ENCODE results near the gene ZSCAN22.
"Not testable (repeated sequence)": the region's sequence is repeated elsewhere in the genome, so short reads cannot be mapped to it uniquely, and the experiment has no call there.

ZSCAN22 gene

DNA sequence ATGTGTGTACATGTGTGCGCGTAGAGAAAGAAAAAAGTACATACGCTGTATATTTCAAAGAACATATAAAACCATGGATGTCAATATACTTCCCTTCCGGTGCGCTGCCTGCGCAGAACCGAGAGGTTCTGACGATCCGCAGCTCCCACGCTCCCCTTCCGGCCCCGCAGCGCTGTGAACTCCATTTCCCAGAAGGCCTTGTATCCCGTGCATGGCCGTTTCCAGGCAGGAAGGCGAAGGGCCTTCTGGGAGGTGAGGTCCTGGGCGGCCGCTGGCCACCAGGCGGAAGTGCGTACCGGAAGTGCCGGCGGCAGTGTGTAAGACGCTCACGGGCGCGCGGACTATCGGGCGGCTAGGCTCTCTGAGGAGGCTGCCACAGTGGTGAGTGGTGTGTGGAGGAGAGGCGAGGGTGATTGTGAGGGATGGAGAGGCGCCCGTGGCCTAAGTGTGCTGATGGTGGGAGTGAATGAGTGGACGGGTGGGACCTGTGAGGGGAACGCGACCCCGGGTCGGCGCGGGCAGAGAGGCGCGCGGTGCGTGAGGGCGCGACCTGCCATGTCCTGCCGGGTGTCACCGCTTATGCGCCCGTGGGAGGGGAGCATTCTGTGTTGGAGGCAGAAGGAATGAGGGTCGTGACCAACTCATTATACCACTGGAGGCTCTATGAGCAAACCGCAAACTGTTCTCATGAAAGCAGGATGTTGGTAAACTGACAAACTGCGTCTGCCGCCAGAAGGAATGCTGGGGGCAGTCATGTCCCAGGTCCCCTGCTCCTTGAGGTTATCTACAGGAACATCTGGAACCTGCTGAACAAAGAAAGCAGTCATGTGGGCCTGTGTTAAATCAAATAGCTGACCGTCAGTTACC is 21.5 kb upstream of the ZSCAN22 start, which contains the start of gene ERVK3-1:
Gene ERVK3-1 (plus strand): TSS at position 313 of the 867 bp plus-strand sequence. CDS start 6,792 bp downstream, outside the sequence.
- H3K9me3 Mint-ChIP-seq (ENCODE audit: low read depth): no peaks in the 10 kb centered on the region
- H3K4me1 Mint-ChIP-seq (ENCODE audit: low read depth): peaks cover 47% of the 10 kb centered on the region
- no peaks in the 10 kb centered on the region for H3K27me3 Mint-ChIP-seq
- H3K36me3 Mint-ChIP-seq: peaks cover 25% of the 10 kb centered on the region
- H3K27ac Mint-ChIP-seq: peak within 1 kb of the TSS; percentile 98
- H3K4me3 Mint-ChIP-seq: peak within 1 kb of the TSS; percentile 96

DNA sequence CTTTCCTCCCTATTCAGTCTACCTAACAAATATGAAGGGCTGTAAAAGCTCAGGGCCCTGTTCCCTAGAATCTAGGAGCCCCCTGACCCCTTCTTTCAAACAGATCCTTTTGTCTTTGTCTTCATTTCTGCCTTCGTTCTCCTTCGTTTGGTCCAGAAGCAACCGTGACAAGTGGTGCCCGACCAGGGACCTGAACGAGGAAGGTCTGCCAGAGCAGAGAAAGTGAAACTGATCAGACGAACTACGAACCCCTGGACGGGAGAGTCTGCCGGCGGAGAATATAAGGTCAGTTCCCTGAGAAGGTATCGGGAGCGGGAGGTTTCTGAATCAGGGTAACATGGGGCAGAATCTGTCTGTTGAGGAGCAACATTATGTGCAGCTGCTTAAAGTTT is 20.9 kb upstream of the ZSCAN22 start:
- H3K9me3 Mint-ChIP-seq (ENCODE audit: low read depth): no peaks in the 10 kb centered on the region
- no peaks in the 10 kb centered on the region for H3K27me3 Mint-ChIP-seq
- peak overlapping the region; percentile 98 for H3K27ac Mint-ChIP-seq
- peaks cover 47% of the 10 kb centered on the region for H3K4me1 Mint-ChIP-seq (ENCODE audit: low read depth)
- H3K4me3 Mint-ChIP-seq: peak overlapping the region; percentile 96
- H3K36me3 Mint-ChIP-seq: peaks cover 24% of the 10 kb centered on the region

DNA sequence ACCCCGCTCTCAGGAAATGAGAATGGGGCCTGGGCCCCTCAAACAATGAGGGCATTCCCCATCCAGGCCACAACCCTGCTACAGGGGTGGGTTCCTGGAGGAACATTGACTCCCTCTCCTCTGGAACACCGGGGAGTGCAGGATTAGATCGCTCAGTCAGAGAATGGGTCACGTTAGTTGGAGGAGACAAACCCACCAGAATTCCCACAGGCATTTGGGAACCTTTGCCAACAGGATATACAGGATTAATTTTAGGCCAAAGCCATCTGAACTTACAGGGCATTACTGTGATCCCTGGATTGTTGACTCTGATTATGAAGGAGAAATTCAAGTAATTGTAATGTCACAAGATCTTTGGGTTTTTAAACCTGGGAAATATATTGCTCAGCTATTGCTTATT is 19.1 kb upstream of the ZSCAN22 start:
- H3K9me3 Mint-ChIP-seq (ENCODE audit: low read depth): no peaks in the 10 kb centered on the region
- peaks cover 28% of the 10 kb centered on the region for H3K36me3 Mint-ChIP-seq
- peak overlapping the region; percentile 33 for H3K4me3 Mint-ChIP-seq
- H3K4me1 Mint-ChIP-seq (ENCODE audit: low read depth): peaks cover 50% of the 10 kb centered on the region
- no peak overlapping the region for H3K27ac Mint-ChIP-seq
- no peaks in the 10 kb centered on the region for H3K27me3 Mint-ChIP-seq

GRCh38 chr19:58310685-58311084 is 16.1 kb upstream of the ZSCAN22 start:
- H3K9me3 Mint-ChIP-seq (ENCODE audit: low read depth); H3K4me3 Mint-ChIP-seq; H3K27ac Mint-ChIP-seq; H3K27me3 Mint-ChIP-seq: not testable (repeated sequence)
- Mint-ChIP-seq H3K36me3 (peaks cover 39% of the 10 kb centered on the region), H3K4me1 (ENCODE audit: low read depth) (peaks cover 36% of the 10 kb centered on the region)

DNA sequence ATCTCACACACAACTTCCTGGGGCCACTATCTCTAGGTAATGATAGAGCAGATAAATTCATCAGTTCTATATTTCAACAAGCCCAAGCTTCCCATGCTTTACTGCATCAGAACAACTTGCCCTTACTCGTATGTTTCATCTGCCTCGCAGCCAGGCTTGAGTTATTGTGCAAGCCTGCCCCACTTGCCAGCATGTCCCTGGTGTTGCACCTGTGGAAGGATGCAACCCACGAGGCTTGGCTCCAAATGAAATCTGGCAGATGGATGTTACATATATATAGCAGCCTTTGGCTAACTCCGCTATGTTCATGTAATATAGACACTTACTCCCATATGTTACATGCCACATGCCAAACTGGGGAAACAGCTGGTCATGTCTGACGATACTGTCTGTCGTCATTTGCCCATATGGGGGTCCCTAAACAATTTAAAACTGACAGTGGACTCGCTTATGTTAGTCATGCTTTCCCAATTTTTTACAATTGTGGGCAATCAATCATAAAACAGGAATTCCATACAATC is 15.4 kb upstream of the ZSCAN22 start:
- Mint-ChIP-seq H3K9me3 (ENCODE audit: low read depth) (no peaks in the 10 kb centered on the region), H3K4me3 (no peak overlapping the region), H3K27me3 (no peaks in the 10 kb centered on the region), H3K27ac (no peak overlapping the region), H3K4me1 (ENCODE audit: low read depth) (peaks cover 29% of the 10 kb centered on the region), H3K36me3 (peaks cover 39% of the 10 kb centered on the region)

DNA sequence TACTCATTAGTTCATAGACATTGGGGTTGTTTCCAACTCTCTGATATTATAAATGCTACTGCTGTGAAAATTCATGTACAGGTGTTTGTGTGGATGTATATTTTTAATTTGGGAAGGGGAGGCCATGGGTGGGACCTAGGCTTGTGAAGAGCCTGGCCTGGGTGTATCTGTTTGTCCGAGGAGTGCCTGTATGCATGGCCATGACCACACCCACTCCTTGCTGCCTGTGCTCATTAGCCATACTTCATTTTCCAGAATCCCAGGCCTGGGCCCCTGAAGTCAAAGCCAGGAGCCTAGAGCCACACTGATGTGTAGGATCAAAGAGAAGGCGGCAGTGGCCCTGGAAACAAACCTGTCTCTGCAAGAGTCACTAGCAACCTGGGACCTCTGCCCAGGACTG is 11.2 kb upstream of the ZSCAN22 start:
- H3K9me3 Mint-ChIP-seq (ENCODE audit: low read depth): no peaks in the 10 kb centered on the region
- H3K27ac Mint-ChIP-seq: no peak overlapping the region
- peaks cover 26% of the 10 kb centered on the region for H3K36me3 Mint-ChIP-seq
- peaks cover 3% of the 10 kb centered on the region for H3K4me1 Mint-ChIP-seq (ENCODE audit: low read depth)
- no peak overlapping the region for H3K4me3 Mint-ChIP-seq
- H3K27me3 Mint-ChIP-seq: no peaks in the 10 kb centered on the region

DNA sequence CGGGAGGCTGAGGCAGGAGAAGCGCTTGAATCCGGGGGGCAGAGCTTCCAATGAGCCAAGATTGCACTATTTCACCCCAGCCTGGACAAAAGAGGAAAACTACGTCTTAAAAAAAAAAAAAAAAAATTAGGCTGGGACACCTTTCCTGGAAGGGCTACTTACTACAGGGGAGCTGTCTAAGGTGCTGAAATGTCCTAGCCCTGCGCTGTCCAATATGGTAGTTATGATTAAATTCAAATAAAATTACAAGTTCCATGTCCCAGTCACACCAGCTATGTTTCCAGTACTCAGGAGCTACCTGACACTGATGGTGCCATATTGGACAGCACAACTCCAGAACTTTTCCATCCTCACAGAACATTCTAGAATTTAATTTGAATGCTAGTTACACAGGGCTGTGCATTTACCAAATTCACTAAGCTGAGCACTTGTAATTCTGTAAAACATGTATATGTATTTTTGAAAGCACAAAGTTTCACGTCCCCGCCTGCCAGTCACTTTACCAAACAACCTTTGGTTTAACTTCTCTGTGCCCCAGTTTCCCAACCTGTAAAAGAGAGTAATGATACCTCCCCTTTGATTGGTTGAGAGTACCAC is 9.2 kb upstream of the ZSCAN22 start:
- Mint-ChIP-seq H3K4me1 (ENCODE audit: low read depth) (no peaks in the 10 kb centered on the region), H3K27me3 (no peaks in the 10 kb centered on the region), H3K4me3 (no peak overlapping the region), H3K9me3 (ENCODE audit: low read depth) (no peaks in the 10 kb centered on the region), H3K36me3 (peaks cover 18% of the 10 kb centered on the region), H3K27ac (no peak overlapping the region)

DNA sequence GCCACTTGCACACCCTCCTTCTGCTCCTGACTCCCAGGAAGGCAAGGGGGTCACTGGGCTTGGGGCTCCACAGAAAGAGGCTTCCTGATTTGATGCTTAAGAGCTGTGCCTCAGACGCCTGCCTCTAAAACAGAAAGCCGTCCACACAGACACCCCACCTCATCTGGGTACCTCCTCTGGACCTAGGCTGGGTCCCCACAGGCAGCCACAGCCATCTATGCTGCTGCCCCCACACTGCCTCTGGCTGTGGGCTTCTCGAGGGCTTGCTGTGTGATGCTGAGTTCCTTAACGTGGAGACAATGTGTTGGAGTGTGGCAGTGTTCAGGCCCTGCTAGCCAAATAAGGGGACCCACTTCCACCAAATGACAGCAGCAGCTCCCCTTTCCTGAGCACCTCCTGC is 8.5 kb upstream of the ZSCAN22 start:
- Mint-ChIP-seq H3K9me3 (ENCODE audit: low read depth) (no peaks in the 10 kb centered on the region), H3K4me3 (no peak overlapping the region), H3K36me3 (peaks cover 16% of the 10 kb centered on the region), H3K27ac (no peak overlapping the region), H3K4me1 (ENCODE audit: low read depth) (no peaks in the 10 kb centered on the region), H3K27me3 (no peaks in the 10 kb centered on the region)

- Mint-ChIP-seq H3K9me3 (ENCODE audit: low read depth) (no peaks in the 10 kb centered on the region), H3K27me3 (no peaks in the 10 kb centered on the region), H3K4me1 (ENCODE audit: low read depth) (peaks cover 2% of the 10 kb centered on the region), H3K4me3 (no peak overlapping the region), H3K27ac (no peak overlapping the region), H3K36me3 (peaks cover 19% of the 10 kb centered on the region)
Observed at GRCh38 chr19:58319241-58319640, 7.6 kb upstream of the ZSCAN22 start.

DNA sequence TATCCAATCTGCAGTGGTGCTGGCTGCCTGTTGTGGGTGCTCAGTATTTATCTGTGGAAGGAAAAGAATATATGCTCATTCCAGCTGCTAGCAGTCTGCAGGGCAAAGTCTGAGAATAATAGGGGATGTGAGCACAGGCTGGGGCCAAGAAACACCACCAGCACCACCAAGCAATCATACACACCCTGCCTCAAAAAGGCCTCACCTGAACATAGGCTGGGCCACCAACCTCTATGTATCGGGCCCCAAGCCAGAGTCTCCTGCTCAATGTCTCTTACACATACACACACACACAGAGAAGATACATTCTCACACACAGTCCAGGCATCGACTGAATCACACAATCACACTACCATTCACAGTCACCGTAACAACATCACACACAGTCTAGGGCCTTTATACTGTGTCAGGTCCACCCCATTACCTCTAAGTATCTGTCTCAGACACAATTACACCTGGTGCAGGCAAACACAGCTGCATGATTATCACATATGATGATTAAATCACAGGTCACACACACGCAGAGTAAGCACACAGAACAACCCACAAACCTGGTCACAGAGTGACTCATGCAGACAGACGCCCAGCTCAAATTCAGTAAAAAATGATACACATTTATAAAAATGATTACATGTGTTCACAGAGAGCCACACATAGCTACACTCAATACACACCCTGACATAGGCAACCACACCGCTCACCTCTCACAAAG is 1.3 kb upstream of the ZSCAN22 start:
- no peaks in the 10 kb centered on the region for H3K9me3 Mint-ChIP-seq (ENCODE audit: low read depth)
- H3K36me3 Mint-ChIP-seq: peaks cover 9% of the 10 kb centered on the region
- no peak overlapping the region for H3K4me3 Mint-ChIP-seq
- no peak overlapping the region for H3K27ac Mint-ChIP-seq
- H3K27me3 Mint-ChIP-seq: no peaks in the 10 kb centered on the region
- peaks cover 4% of the 10 kb centered on the region for H3K4me1 Mint-ChIP-seq (ENCODE audit: low read depth)

GRCh38 chr19:58326501-58326913 is 287 bp upstream of the ZSCAN22 start:
- Mint-ChIP-seq H3K4me3 (no peak overlapping the region), H3K27me3 (no peaks in the 10 kb centered on the region), H3K36me3 (peaks cover 8% of the 10 kb centered on the region), H3K9me3 (ENCODE audit: low read depth) (no peaks in the 10 kb centered on the region), H3K27ac (no peak overlapping the region), H3K4me1 (ENCODE audit: low read depth) (peaks cover 4% of the 10 kb centered on the region)

GRCh38 chr19:58328999-58329398 is 2.2 kb downstream of the ZSCAN22 start:
- H3K27me3 Mint-ChIP-seq: no peaks in the 10 kb centered on the region
- H3K4me1 Mint-ChIP-seq (ENCODE audit: low read depth): peaks cover 2% of the 10 kb centered on the region
- H3K4me3 Mint-ChIP-seq: no peak overlapping the region
- H3K9me3 Mint-ChIP-seq (ENCODE audit: low read depth): no peaks in the 10 kb centered on the region
- no peaks in the 10 kb centered on the region for H3K36me3 Mint-ChIP-seq
- H3K27ac Mint-ChIP-seq: no peak overlapping the region

- Mint-ChIP-seq H3K36me3 (no peaks in the 10 kb centered on the region), H3K27me3 (no peaks in the 10 kb centered on the region), H3K4me3 (no peak overlapping the region)
Observed at GRCh38 chr19:58330458-58330857, 3.7 kb downstream of the ZSCAN22 start.

DNA sequence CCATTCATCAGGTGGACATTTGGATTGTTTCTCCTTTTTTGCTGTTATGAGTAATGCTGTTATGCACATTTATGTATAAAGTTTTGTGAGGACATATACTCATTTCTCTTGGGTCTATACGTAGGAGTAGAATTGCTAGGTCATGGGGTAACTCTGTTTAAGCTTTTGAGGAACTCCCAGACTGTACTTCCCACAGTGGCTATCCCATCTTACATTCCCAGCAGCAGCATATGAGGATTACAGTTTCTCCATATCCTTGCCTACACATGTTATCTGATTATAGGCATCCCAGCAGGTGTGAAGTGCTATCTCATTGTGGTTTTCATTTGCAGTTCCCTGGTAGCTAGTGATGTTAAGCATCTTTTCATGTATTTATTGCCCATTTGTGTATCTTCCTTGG is 5.9 kb downstream of the ZSCAN22 start:
- no peaks in the 10 kb centered on the region for H3K36me3 Mint-ChIP-seq

More at GRCh38 chr19:58330458-58330857, 3.7 kb downstream of the ZSCAN22 start:
- no peaks in the 10 kb centered on the region for H3K9me3 Mint-ChIP-seq (ENCODE audit: low read depth)
- H3K4me1 Mint-ChIP-seq (ENCODE audit: low read depth): peaks cover 2% of the 10 kb centered on the region
- no peak overlapping the region for H3K27ac Mint-ChIP-seq

More for the DNA sequence above, 5.9 kb downstream of the ZSCAN22 start:
- Mint-ChIP-seq H3K4me1 (ENCODE audit: low read depth) (peaks cover 2% of the 10 kb centered on the region), H3K9me3 (ENCODE audit: low read depth) (no peaks in the 10 kb centered on the region), H3K27me3 (no peaks in the 10 kb centered on the region), H3K4me3 (no peak overlapping the region), H3K27ac (no peak overlapping the region)

Measured in activated naive CD8-positive, alpha-beta T cell (primary cell).